KMS-11 (cell line): ENCODE data around the gene TCL1B.
"Not testable (repeated sequence)": the region's sequence is repeated elsewhere in the genome, so short reads cannot be mapped to it uniquely, and the experiment has no call there.

ENCODE experiments used
- H2AFZ ChIP-seq: fragments of 200-600 bp; sonication (generic); 2 replicates; pipeline ENCODE4 v1.6.1; 2016; ENCODE audit warnings: antibody characterized with exemption, mixed run types, low read depth
- H3K27ac ChIP-seq: fragments of 200-600 bp; sonication (generic); 2 replicates; pipeline ENCODE4 v1.6.1; 2016; ENCODE audit warnings: mild to moderate bottlenecking, mixed run types
- H3K27me3 ChIP-seq: fragments of 200-600 bp; sonication (generic); 2 replicates; pipeline ENCODE4 v1.6.1; 2017; ENCODE audit warnings: mild to moderate bottlenecking, low read depth, mixed run types, moderate library complexity; ENCODE audit not compliant: insufficient read depth
- H3K36me3 ChIP-seq: fragments of 200-600 bp; sonication (generic); 2 replicates; pipeline ENCODE4 v1.6.1; 2017; ENCODE audit warnings: mild to moderate bottlenecking, mixed run types; ENCODE audit not compliant: insufficient read depth
- H3K4me1 ChIP-seq: fragments of 200-600 bp; sonication (generic); 2 replicates; pipeline ENCODE4 v1.6.1; 2016; ENCODE audit warnings: mild to moderate bottlenecking, low read depth, mixed run types; ENCODE audit not compliant: poor library complexity, severe bottlenecking
- H3K4me2 ChIP-seq: fragments of 200-600 bp; sonication (generic); 2 replicates; pipeline ENCODE4 v1.7.0; 2016; ENCODE audit warnings: mild to moderate bottlenecking, mixed run types
- H3K4me3 ChIP-seq: fragments of 200-600 bp; sonication (generic); IDR thresholded peaks from 2 replicates; pipeline ENCODE4 v1.6.1; 2017; ENCODE audit warnings: low read depth, low read length, mixed read lengths; ENCODE audit not compliant: insufficient read depth
- H3K79me2 ChIP-seq: fragments of 200-600 bp; sonication (generic); 2 replicates; pipeline ENCODE4 v1.6.1; 2016; ENCODE audit warnings: low read depth, mixed run types; ENCODE audit not compliant: insufficient read depth
- H3K9ac ChIP-seq: fragments of 200-600 bp; sonication (generic); 2 replicates; pipeline ENCODE4 v1.6.1; 2016; ENCODE audit warnings: mild to moderate bottlenecking, mixed run types
- H4K20me1 ChIP-seq: fragments of 200-600 bp; sonication (generic); 2 replicates; pipeline ENCODE4 v1.6.1; 2016; ENCODE audit warnings: mild to moderate bottlenecking, mixed run types; ENCODE audit not compliant: insufficient read depth
- CTCF ChIP-seq: fragments of 200-600 bp; sonication (generic); conservative IDR thresholded peaks from 2 replicates; pipeline ENCODE4 v1.6.1; 2017; ENCODE audit warnings: low read depth, mild to moderate bottlenecking, antibody characterized with exemption, low read length, moderate library complexity, mixed read lengths

TCL1B gene

DNA sequence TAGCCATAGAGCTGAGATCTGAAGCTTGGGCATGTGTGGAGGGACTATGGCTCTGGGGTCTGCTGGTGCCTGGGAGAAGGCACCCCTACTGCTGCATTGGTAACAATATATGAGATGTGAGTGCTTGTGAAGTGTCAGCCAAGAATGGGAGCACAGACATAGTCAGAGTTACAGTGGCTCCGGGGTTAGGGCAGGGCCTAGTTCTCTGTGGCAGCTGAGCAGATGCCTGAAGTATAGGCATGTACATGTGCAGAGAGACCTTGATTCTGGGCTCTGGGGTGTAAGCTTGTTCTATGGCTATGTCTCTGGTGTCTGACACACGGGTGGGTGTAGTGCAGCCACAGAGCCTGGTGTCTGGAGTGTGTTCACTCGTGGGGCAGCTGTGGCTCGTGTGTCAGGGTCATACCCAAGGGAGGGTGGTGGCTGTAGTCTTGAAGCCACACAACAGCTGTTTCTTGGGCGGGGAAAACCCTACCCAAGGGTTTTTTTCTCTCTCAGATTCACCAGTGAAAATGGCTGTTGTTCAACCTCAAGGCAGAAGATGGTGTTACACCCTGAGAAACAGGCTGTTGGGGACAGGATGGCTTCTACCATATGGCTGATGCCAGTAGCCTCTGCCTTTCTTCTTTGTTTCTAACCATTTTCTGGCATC, 39.6 kb downstream of the TCL1B start:
- H3K4me3 ChIP-seq, result no peak overlapping the region
- no peaks in the 10 kb centered on the region for H3K4me1 ChIP-seq
- no peak overlapping the region for H3K9ac ChIP-seq
- no peaks in the 10 kb centered on the region for H3K36me3 ChIP-seq
- H2AFZ ChIP-seq, result no peak overlapping the region
- no peaks in the 10 kb centered on the region for H3K79me2 ChIP-seq
- TF ChIP-seq CTCF, result no peak
- H3K4me2 ChIP-seq, result no peak overlapping the region
- H3K27ac ChIP-seq, result no peak overlapping the region
- no peaks in the 10 kb centered on the region for H3K27me3 ChIP-seq
- no peaks in the 10 kb centered on the region for H4K20me1 ChIP-seq

DNA sequence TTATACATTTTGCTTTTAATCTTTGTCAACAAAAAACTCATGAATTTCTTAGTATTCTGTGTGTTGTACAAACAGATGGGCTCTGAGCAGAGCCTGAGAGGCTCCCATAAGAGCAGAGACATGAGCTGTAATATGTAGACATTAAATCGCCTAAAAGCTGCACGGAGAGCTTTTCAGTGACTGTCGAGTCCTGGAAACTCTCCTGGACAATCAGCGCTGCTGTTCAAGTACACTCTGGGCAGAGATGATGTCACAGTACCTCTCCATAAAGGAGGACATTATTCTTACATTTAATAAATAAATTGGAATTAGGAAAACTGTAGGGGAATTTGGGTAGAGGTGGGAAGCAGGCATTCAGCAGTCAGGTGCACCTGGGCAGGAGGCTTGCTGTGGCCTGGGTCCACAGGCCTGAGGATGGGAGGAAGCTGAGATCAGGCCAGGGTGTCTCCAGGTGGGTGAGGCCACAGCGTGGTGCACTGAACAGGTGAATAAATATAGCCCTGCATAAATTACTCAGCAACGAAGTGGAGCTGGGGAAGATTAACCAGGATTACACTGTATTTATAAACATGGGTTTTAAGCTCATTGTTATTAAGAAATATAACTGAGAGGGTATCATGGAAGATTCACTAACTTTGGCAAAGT, 41.0 kb downstream of the TCL1B start:
- Histone ChIP-seq H3K9ac (no peak overlapping the region), H3K27me3 (no peaks in the 10 kb centered on the region), H3K4me2 (no peak overlapping the region), H3K27ac (no peak overlapping the region), H3K36me3 (no peaks in the 10 kb centered on the region), H2AFZ (no peak overlapping the region), H4K20me1 (no peaks in the 10 kb centered on the region), H3K4me1 (no peaks in the 10 kb centered on the region), H3K4me3 (no peak overlapping the region), H3K79me2 (no peaks in the 10 kb centered on the region)
- TF ChIP-seq CTCF, result no peak

- H2AFZ ChIP-seq, H4K20me1 ChIP-seq, H3K27me3 ChIP-seq, H3K36me3 ChIP-seq, H3K4me1 ChIP-seq, H3K79me2 ChIP-seq, H3K27ac ChIP-seq, H3K4me2 ChIP-seq, H3K4me3 ChIP-seq, H3K9ac ChIP-seq: not testable (repeated sequence)
Observed at GRCh38 chr14:95729402-95730028, 43.3 kb downstream of the TCL1B start.

- no peaks in the 10 kb centered on the region for H3K4me1 ChIP-seq
- no peaks in the 10 kb centered on the region for H3K36me3 ChIP-seq
- H3K79me2 ChIP-seq, result no peaks in the 10 kb centered on the region
- no peak overlapping the region for H3K4me3 ChIP-seq
- TF ChIP-seq CTCF, result no peak
- H4K20me1 ChIP-seq, result no peaks in the 10 kb centered on the region
- H3K27me3 ChIP-seq, result no peaks in the 10 kb centered on the region
- no peak overlapping the region for H2AFZ ChIP-seq
- H3K9ac ChIP-seq, result no peak overlapping the region
- H3K27ac ChIP-seq, result no peak overlapping the region
- no peak overlapping the region for H3K4me2 ChIP-seq
Observed at GRCh38 chr14:95730126-95730525, 43.9 kb downstream of the TCL1B start.

- no peak overlapping the region for H3K4me2 ChIP-seq
- TF ChIP-seq CTCF, result no peak
- H2AFZ ChIP-seq, result no peak overlapping the region
- no peak overlapping the region for H3K9ac ChIP-seq
- no peaks in the 10 kb centered on the region for H3K27me3 ChIP-seq
- no peaks in the 10 kb centered on the region for H4K20me1 ChIP-seq
- H3K4me3 ChIP-seq, result no peak overlapping the region
- H3K36me3 ChIP-seq, result no peaks in the 10 kb centered on the region
- H3K79me2 ChIP-seq, result no peaks in the 10 kb centered on the region
- no peaks in the 10 kb centered on the region for H3K4me1 ChIP-seq
- no peak overlapping the region for H3K27ac ChIP-seq
Observed at GRCh38 chr14:95733212-95733611, 47.0 kb downstream of the TCL1B start.
